ENCODE data around the gene LIN7A. TPM values are rescaled to one million over a fixed set of nuclear protein-coding genes. Genes with fewer than 3 reads are reported as not detected.

LIN7A gene
- total and polyA plus RNA-seq, 4 donors = 6.0 to 20.6 (median 9.1) TPM

- WGBS = 45% methylated on average over 1 of the region's 1 CpG
- Histone ChIP-seq H3K36me3 (ENCODE audit: control insufficient read depth in 4 of 4, insufficient read depth in 3 of 4, low read depth in 1 of 4, low read length in 3 of 4) (no peaks in the 10 kb centered on the region), H3K4me1 (ENCODE audit: control insufficient read depth in 4 of 4, insufficient read depth in 4 of 4, low read length in 3 of 4) (peaks cover under 1 to 17% (median 15%) of the 10 kb centered on the region in 4 donors), H3K9ac (ENCODE audit: low read depth in 1 of 2, low read length in 2 of 2) (no peak overlapping the region), H3K27ac (ENCODE audit: low read depth in 1 of 2, low read length in 2 of 2) (peak overlapping the region; percentile 2 to 21), H3K9me3 (ENCODE audit: control insufficient read depth in 4 of 4, low read length in 3 of 4) (no peaks in the 10 kb centered on the region), H3K27me3 (ENCODE audit: control insufficient read depth in 4 of 4, insufficient read depth in 4 of 4, low read length in 3 of 4) (no peaks in the 10 kb centered on the region), H3K4me3 (ENCODE audit: low read depth in 1 of 3, low read length in 3 of 3) (no peak overlapping the region)
- no peak for TF ChIP-seq HNF4G (IDR thresholded peaks at IDR 0.05)
- no peak for TF ChIP-seq ATF3 (IDR thresholded peaks at IDR 0.05)
- no peak for TF ChIP-seq RXRA (IDR thresholded peaks at IDR 0.05)
- TF ChIP-seq JUND (IDR thresholded peaks at IDR 0.05) = no peak
- no peak for TF ChIP-seq FOXA2 (IDR thresholded peaks at IDR 0.05)
- no peak for TF ChIP-seq REST (IDR thresholded peaks at IDR 0.05)
- TF ChIP-seq HNF4A (conservative IDR thresholded peaks at IDR 0.05) = no peak
- TF ChIP-seq TAF1 (conservative IDR thresholded peaks at IDR 0.05) = no peak
- no peak for TF ChIP-seq MAX (IDR thresholded peaks at IDR 0.05)
- TF ChIP-seq YY1 (IDR thresholded peaks at IDR 0.05) = no peak
- no peak for TF ChIP-seq NR2F2 (IDR thresholded peaks at IDR 0.05)
- TF ChIP-seq CTCF (IDR thresholded peaks at IDR 0.05; ENCODE audit: low read depth, low read length, missing input control) = no peak
- no peak for TF ChIP-seq RAD21 (IDR thresholded peaks at IDR 0.05)
- no peak for TF ChIP-seq EGR1 (IDR thresholded peaks at IDR 0.05; ENCODE audit: low read depth in 2 of 2)
- TF ChIP-seq FOXA1 (IDR thresholded peaks at IDR 0.05) = no peak
- no peak for TF ChIP-seq SP1 (IDR thresholded peaks at IDR 0.05)
- no peak for TF ChIP-seq ZBTB33 (IDR thresholded peaks at IDR 0.05)
- no peak for TF ChIP-seq GABPA (IDR thresholded peaks at IDR 0.05 in 1 of 2, conservative IDR thresholded peaks at IDR 0.05 in 1 of 2)
- no peak for DNase-seq (ENCODE audit: low spot score)
These were observed 99.0 kb downstream of the LIN7A start for GRCh38 chr12:80838708-80839107.
